ENCODE results near the gene CACNA1B.

DNA sequence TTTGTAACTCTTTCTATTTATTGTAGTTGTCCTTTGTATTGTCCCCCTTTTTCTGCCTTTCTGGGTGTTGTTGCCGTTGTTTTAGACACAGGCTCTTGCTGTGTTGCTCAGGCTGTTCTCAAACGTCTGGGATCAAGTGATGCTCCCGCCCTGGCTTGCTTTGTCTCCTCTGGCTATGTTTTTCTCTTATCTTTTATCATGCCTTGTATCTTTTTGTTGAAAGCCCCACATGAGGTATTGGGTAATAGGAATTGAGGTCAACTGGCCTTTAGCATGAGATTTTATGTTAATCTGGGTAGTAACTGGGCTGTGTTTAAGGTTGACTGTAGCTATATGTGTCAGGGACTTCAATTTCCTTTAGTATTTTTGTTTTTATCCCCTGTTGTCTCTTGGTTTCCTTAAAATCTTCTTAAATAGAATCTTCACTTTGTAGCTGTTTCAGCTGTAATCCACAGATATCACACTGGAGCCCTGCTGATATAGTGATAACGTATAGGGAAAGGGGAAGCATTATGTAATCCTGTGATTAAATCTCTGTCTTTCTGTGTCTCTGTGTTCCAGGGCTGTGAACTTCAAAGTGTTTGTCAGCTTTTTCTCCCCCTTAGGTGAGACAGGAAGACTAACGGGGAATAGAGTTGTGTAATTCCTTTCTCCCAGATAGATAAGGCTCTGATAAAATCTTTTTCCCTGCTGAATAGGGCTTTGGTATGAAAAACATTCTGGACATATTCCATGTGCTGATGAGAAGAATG lies 25.9 kb upstream of the CACNA1B start:
- TF ChIP-seq POLR2A (IDR thresholded peaks at IDR 0.05): no peak
- TF ChIP-seq, protein P1, sequence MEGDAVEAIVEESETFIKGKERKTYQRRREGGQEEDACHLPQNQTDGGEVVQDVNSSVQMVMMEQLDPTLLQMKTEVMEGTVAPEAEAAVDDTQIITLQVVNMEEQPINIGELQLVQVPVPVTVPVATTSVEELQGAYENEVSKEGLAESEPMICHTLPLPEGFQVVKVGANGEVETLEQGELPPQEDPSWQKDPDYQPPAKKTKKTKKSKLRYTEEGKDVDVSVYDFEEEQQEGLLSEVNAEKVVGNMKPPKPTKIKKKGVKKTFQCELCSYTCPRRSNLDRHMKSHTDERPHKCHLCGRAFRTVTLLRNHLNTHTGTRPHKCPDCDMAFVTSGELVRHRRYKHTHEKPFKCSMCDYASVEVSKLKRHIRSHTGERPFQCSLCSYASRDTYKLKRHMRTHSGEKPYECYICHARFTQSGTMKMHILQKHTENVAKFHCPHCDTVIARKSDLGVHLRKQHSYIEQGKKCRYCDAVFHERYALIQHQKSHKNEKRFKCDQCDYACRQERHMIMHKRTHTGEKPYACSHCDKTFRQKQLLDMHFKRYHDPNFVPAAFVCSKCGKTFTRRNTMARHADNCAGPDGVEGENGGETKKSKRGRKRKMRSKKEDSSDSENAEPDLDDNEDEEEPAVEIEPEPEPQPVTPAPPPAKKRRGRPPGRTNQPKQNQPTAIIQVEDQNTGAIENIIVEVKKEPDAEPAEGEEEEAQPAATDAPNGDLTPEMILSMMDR (IDR thresholded peaks at IDR 0.05): no peak
- TF ChIP-seq EP300 (IDR thresholded peaks at IDR 0.05): no peak
